Naive thymus-derived CD4-positive, alpha-beta T cell (primary cell): ENCODE results near the gene POLR1G. TPM values are rescaled to one million over a fixed set of nuclear protein-coding genes. Genes with fewer than 3 reads are reported as not detected.

Source experiments
- ATAC-seq: fragments of 150-1000 bp; cut with Tn5 transposase; 2 replicates; pipeline ENCODE4 v1.10.0; 2021; ENCODE audit warnings: mild to moderate bottlenecking, moderate library complexity
- CTCF ChIA-PET: fragments of 350-600 bp; sonication (Branson Sonifier 250); formaldehyde crosslinking; loops from one replicate; lab custom pipeline; 2021; ENCODE audit warnings: antibody characterized with exemption; lab: Charles Lee
- POLR2A ChIA-PET: fragments of 350-600 bp; sonication (Branson Sonifier 250); formaldehyde crosslinking; loops from one replicate; lab custom pipeline; 2021; ENCODE audit warnings: antibody characterized with exemption, inconsistent platforms; lab: Charles Lee
- DNase-seq, 9 donors: peaks; one replicate each; pipeline versions ENCODE4 v3.0.0 to v3.0.0-alpha.2; 2020 to 2022; ENCODE audit warnings: mixed read lengths in 1 of 9
- H3K27ac ChIP-seq: one replicate; pipeline ENCODE4 v1.7.0; 2013; ENCODE audit warnings: mild to moderate bottlenecking, low read depth, low read length, moderate library complexity
- H3K27me3 ChIP-seq, 2 donors: one replicate each; pipeline ENCODE4 v1.7.0; 2013; ENCODE audit warnings: low read length in 2 of 2, mild to moderate bottlenecking in 2 of 2, moderate library complexity in 2 of 2; ENCODE audit not compliant: control insufficient read depth in 2 of 2, insufficient read depth in 2 of 2
- H3K36me3 ChIP-seq, 3 experiments: 1 replicate in 2 of 3; 2 replicates in 1 of 3; pipeline ENCODE4 v1.7.0; 2013; ENCODE audit warnings: low read length in 3 of 3, mild to moderate bottlenecking in 3 of 3, moderate library complexity in 1 of 3; ENCODE audit not compliant: insufficient read depth in 3 of 3, control insufficient read depth in 2 of 3
- H3K4me1 ChIP-seq, 2 donors: one replicate each; pipeline ENCODE4 v1.7.0; 2013; ENCODE audit warnings: low read length in 2 of 2, mild to moderate bottlenecking in 2 of 2, moderate library complexity in 1 of 2; ENCODE audit not compliant: control insufficient read depth in 2 of 2, insufficient read depth in 2 of 2
- H3K4me3 ChIP-seq: 2 replicates; pipeline ENCODE4 v1.7.0; 2013; ENCODE audit warnings: mild to moderate bottlenecking, low read length
- H3K9me3 ChIP-seq, 3 experiments: 1 replicate in 2 of 3; 2 replicates in 1 of 3; pipeline ENCODE4 v1.7.0; 2013; ENCODE audit warnings: low read length in 3 of 3; ENCODE audit not compliant: control insufficient read depth in 2 of 3
- H3K27ac Mint-ChIP-seq, 9 donors: one replicate each; pipeline ENCODE4 v1.8.0; 2020 to 2022; ENCODE audit warnings: mixed read lengths in 9 of 9, mild to moderate bottlenecking in 8 of 9, moderate library complexity in 5 of 9, inconsistent platforms in 2 of 9
- H3K27me3 Mint-ChIP-seq, 5 donors: one replicate each; pipeline ENCODE4 v1.8.0; 2021 to 2022; ENCODE audit warnings: mixed read lengths in 5 of 5, mild to moderate bottlenecking in 1 of 5
- H3K36me3 Mint-ChIP-seq, 5 donors: one replicate each; pipeline ENCODE4 v1.8.0; 2020 to 2022; ENCODE audit warnings: mixed read lengths in 5 of 5, mild to moderate bottlenecking in 3 of 5, inconsistent platforms in 1 of 5
- H3K4me1 Mint-ChIP-seq, 7 donors: one replicate each; pipeline ENCODE4 v1.8.0; 2020 to 2022; ENCODE audit warnings: mixed read lengths in 7 of 7, mild to moderate bottlenecking in 3 of 7, inconsistent platforms in 1 of 7
- H3K4me3 Mint-ChIP-seq, 10 donors: one replicate each; pipeline ENCODE4 v1.8.0; 2020 to 2022; ENCODE audit warnings: mild to moderate bottlenecking in 10 of 10, mixed read lengths in 10 of 10, moderate library complexity in 6 of 10, inconsistent platforms in 2 of 10
- H3K9me3 Mint-ChIP-seq, 11 donors: one replicate each; pipeline ENCODE4 v1.8.0; 2020 to 2022; ENCODE audit warnings: mixed read lengths in 11 of 11, mild to moderate bottlenecking in 4 of 11, inconsistent platforms in 1 of 11, moderate library complexity in 1 of 11
- intact Hi-C, 2 donors: fragments of 100-400 bp; cut with micrococcal nuclease; formaldehyde crosslinking; loops; one replicate each; pipeline ENCODE4 v1.15.1; 2023
- polyA plus RNA-seq, 2 donors: library from polyadenylated mRNA; unstranded; fragments of 300-500 nt; fragmentation: Illumina TruSeq; gene quantifications; one replicate each; pipeline ENCODE4 v1.2.3, GENCODE V29; 2021
- total RNA-seq, 6 experiments: library from RNA in 5 of 6; stranded (reverse) in 5 of 6; gene quantifications; 1 replicate in 5 of 6; 2 replicates in 1 of 6; pipeline ENCODE4 v1.2.3 and lab custom pipeline; 2021 to 2026

The POLR1G gene
- total and polyA plus RNA-seq, 7 experiments from 2014 or later = 0.45 to 8.2 (median 4.8) TPM

DNA sequence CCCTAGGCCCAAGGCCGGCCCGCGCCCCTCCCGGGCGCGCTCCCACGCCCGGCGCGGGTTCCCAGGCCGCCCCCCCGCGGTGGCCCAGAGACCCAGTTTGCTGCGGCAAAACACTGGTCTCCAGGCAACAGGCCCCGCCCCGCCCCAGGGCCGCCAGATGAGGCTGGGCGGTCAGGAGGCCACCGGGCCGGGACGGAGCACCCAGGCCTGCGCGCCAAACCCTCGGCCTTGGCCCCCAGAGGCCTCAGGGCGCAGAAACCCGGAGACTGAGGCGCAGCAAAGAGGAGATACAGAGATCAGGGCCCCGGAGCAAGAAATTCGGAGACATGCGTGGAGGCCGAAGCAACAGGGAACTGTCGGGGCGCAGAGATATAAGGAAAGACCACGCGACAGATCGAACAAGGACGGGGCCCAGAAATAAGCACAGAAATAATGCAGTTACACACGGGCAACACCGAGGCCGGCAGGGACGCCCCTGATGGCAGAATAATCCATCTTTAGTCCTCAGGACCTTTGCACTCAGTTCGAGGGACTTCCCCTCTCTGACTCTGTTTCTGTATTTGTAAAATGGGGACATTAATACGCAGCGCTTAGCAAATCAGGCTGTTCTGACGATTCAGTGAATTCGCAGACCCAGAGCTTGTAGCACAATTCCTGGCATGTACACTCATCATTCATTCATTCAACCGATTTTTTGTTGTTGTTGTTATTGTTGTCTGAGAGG, 38.0 kb downstream of the POLR1G start:
- Histone ChIP-seq H3K9me3 (no peaks in the 10 kb centered on the region), H3K36me3 (no peaks in the 10 kb centered on the region), H3K4me1 (peaks cover 21 to 32% of the 10 kb centered on the region in 2 donors), H3K27me3 (no peaks in the 10 kb centered on the region), H3K27ac (peak overlapping the region; percentile 63), H3K4me3 (peak overlapping the region; percentile 32)
- POLR2A ChIA-PET = interaction anchor here (0.8 to 1.8 kb wide), 3 partner anchors 23 to 197 kb away, joined by 3 to 6 read pairs (median 3); partner anchors contain the start of gene FOSB
- H3K4me3 Mint-ChIP-seq = peak overlapping the region; percentile 43 to 93 (median 75)
- H3K9me3 Mint-ChIP-seq = peaks cover 0 to 3% (median 0%) of the 10 kb centered on the region in 11 donors
- H3K27ac Mint-ChIP-seq = peak overlapping the region; percentile 3 to 91 (median 84)
- ATAC-seq (peak; percentile 68), DNase-seq (peak; percentile 65 to 88 (median 75))
- peaks cover 0 to 2% (median 0%) of the 10 kb centered on the region in 5 donors for H3K27me3 Mint-ChIP-seq
- H3K4me1 Mint-ChIP-seq = peaks cover 33 to 67% (median 55%) of the 10 kb centered on the region in 7 donors
- CTCF ChIA-PET = interaction anchor here (1.7 to 4.4 kb wide), 2 partner anchors 32 to 35 kb away, joined by 8 to 33 read pairs; no protein-coding TSS in a partner anchor
- no peaks in the 10 kb centered on the region for H3K36me3 Mint-ChIP-seq
- intact Hi-C loops = loop anchor here (1.0 to 5.0 kb wide), 2 partner anchors 23 to 248 kb away; partner anchors contain the start of genes FOSB (in 1 of the 2), QPCTL (in 1 of the 2) and SNRPD2 (in 1 of the 2)

DNA sequence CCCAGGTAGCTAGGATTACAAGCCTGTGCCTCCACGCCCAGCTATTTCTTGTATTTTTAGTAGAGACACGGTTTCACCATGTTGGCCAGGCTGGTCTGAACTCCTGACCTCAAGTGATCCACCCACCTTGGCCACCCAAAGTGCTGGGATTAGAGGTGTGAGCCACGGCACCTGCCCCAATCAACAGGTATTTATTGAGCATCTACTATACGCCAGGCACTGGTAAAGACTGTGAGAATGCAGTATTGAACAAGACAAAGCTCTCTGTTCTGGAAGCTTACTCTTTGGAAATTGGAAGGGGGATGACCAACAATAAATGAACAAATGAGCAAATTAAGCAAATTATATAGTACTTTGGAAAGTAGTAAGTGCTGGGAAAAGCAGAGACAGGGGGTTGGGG, 38.7 kb downstream of the POLR1G start:
- Histone ChIP-seq H3K27ac (no peak overlapping the region), H3K36me3 (no peaks in the 10 kb centered on the region), H3K4me3 (no peak overlapping the region), H3K9me3 (no peaks in the 10 kb centered on the region), H3K4me1 (peaks cover 26 to 34% of the 10 kb centered on the region in 2 donors), H3K27me3 (no peaks in the 10 kb centered on the region)
- no peak for DNase-seq
- POLR2A ChIA-PET = interaction anchor here (0.8 to 1.8 kb wide), 3 partner anchors 23 to 197 kb away, joined by 3 to 6 read pairs (median 3); partner anchors contain the start of gene FOSB
- peaks cover 35 to 70% (median 59%) of the 10 kb centered on the region in 7 donors for H3K4me1 Mint-ChIP-seq
- no peaks in the 10 kb centered on the region for H3K36me3 Mint-ChIP-seq
- peak overlapping the region; percentile 3 to 91 (median 71) for H3K27ac Mint-ChIP-seq
- no peak for ATAC-seq
- peaks cover 0 to 2% (median 0%) of the 10 kb centered on the region in 5 donors for H3K27me3 Mint-ChIP-seq
- CTCF ChIA-PET = interaction anchor here (0.6 to 4.4 kb wide), 5 partner anchors 24 to 198 kb away, joined by 3 to 33 read pairs (median 6); no protein-coding TSS in a partner anchor
- H3K9me3 Mint-ChIP-seq = peaks cover 0 to 3% (median 0%) of the 10 kb centered on the region in 11 donors
- intact Hi-C loops = no loop called here
- H3K4me3 Mint-ChIP-seq = peak overlapping the region in 8 of 10 donors; percentile 21 to 93 (median 75)

DNA sequence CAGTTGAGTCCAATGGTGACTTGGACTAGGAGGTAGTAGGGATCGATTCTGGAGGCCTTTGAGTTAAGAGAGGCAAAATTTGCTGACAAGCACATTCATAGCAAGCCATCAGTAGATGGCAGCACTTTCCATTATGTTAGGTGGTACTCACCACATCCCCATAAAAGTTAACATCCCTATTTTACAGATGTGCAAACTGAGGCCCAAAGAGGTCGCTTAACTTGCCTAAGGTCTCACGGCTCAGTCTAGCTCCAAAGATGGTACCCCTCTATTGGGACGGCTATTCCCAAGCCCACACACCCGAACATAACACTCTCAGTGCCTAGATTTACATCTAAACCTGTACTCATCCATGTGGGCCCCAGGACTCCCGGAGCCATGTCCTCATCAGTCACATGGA, 39.9 kb downstream of the POLR1G start:
- ChIA-PET POLR2A (interaction anchor here (1.8 kb wide), 1 partner anchor 32 kb away, joined by 6 read pairs; no protein-coding TSS in a partner anchor), CTCF (interaction anchor here (0.8 to 4.4 kb wide), 5 partner anchors 23 to 196 kb away, joined by 3 to 33 read pairs (median 6); no protein-coding TSS in a partner anchor)
- Mint-ChIP-seq H3K27me3 (peaks cover 0 to 5% (median 0%) of the 10 kb centered on the region in 5 donors), H3K36me3 (no peaks in the 10 kb centered on the region), H3K27ac (peak overlapping the region in 6 of 9 donors; percentile 44 to 89 (median 64)), H3K4me1 (peaks cover 29 to 67% (median 56%) of the 10 kb centered on the region in 7 donors), H3K9me3 (peaks cover 0 to 9% (median 0%) of the 10 kb centered on the region in 11 donors), H3K4me3 (peak overlapping the region in 4 of 10 donors; percentile 21 to 56 (median 31))
- intact Hi-C loops = loop anchor here in 1 of 2 donors (1.0 kb wide), 1 partner anchor 32 kb away; no protein-coding TSS in a partner anchor
- H3K27me3 ChIP-seq = no peaks in the 10 kb centered on the region
- ATAC-seq = no peak
- no peak overlapping the region for H3K27ac ChIP-seq
- DNase-seq = no peak
- no peaks in the 10 kb centered on the region for H3K36me3 ChIP-seq
- H3K9me3 ChIP-seq = no peaks in the 10 kb centered on the region
- H3K4me1 ChIP-seq = peaks cover 29 to 34% of the 10 kb centered on the region in 2 donors
- H3K4me3 ChIP-seq = no peak overlapping the region

DNA sequence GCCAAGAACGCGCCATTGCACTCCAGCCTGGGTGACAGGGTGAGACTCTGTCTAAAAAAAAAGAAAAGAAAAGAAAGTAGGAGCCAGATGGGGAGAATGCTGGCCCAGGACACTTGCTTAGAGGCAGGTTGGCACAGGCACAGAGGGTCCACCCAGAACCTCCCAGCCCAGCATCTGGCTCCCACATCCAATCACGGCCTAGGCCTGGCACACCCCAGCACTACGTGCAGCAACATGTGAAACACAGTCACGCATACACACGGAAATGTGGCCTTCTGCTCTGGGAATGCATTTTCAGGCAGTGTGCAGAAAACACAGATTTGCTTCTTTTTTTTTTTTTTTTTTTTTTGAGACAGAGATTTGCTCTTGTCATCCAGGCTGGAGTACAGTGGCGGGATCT, 40.5 kb downstream of the POLR1G start:
- Mint-ChIP-seq H3K9me3 (peaks cover 0 to 11% (median 0%) of the 10 kb centered on the region in 11 donors), H3K27ac (no peak overlapping the region)
- intact Hi-C loops = loop anchor here in 1 of 2 donors (1.0 kb wide), 1 partner anchor 31 kb away; no protein-coding TSS in a partner anchor

DNA sequence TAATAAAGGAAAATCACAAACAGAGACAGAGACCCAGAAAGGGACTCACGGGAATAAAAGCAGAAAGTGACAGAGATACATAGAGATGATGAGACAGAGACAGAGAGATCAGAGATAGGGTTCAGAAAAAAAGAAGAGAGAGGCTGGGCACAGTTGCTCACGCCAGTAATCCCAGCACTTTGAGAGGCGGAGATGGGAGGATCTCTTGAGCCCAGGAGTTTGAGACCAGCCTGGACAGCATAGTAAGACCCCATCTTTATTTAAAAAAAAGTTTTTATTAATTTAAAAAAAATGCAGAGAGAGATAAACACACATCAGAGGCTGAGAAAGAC, 41.9 kb downstream of the POLR1G start:
- Mint-ChIP-seq H3K4me1 (peaks cover 31 to 67% (median 56%) of the 10 kb centered on the region in 7 donors), H3K9me3 (peaks cover 0 to 11% (median 0%) of the 10 kb centered on the region in 11 donors), H3K36me3 (no peaks in the 10 kb centered on the region), H3K27me3 (peaks cover 0 to 7% (median 0%) of the 10 kb centered on the region in 5 donors), H3K27ac (peak overlapping the region in 8 of 9 donors; percentile 6 to 100 (median 72)), H3K4me3 (peak overlapping the region in 5 of 10 donors; percentile 3 to 59 (median 25))
- Histone ChIP-seq H3K27ac (no peak overlapping the region), H3K36me3 (no peaks in the 10 kb centered on the region), H3K4me1 (peaks cover 25 to 39% of the 10 kb centered on the region in 2 donors), H3K27me3 (no peaks in the 10 kb centered on the region), H3K4me3 (no peak overlapping the region), H3K9me3 (no peaks in the 10 kb centered on the region)
- POLR2A ChIA-PET = interaction anchor here (1.0 to 3.0 kb wide), 4 partner anchors 20 to 32 kb away, joined by 3 to 14 read pairs (median 4); partner anchors contain the start of gene FOSB
- ATAC-seq (no peak), DNase-seq (no peak)
- CTCF ChIA-PET = interaction anchor here (1.0 to 4.4 kb wide), 2 partner anchors 9 to 31 kb away, joined by 4 to 33 read pairs; no protein-coding TSS in a partner anchor
- intact Hi-C loops = no loop called here

More for the DNA sequence above, 40.5 kb downstream of the POLR1G start:
- Histone ChIP-seq H3K9me3 (no peaks in the 10 kb centered on the region), H3K27ac (no peak overlapping the region), H3K36me3 (no peaks in the 10 kb centered on the region), H3K4me3 (no peak overlapping the region), H3K27me3 (no peaks in the 10 kb centered on the region), H3K4me1 (peaks cover 35 to 40% of the 10 kb centered on the region in 2 donors)
- ChIA-PET CTCF (interaction anchor here (0.8 to 4.4 kb wide), 2 partner anchors 33 to 39 kb away, joined by 4 to 33 read pairs; no protein-coding TSS in a partner anchor), POLR2A (no interaction called here)
- H3K4me1 Mint-ChIP-seq = peaks cover 36 to 73% (median 62%) of the 10 kb centered on the region in 7 donors
- DNase-seq = no peak
- H3K27me3 Mint-ChIP-seq = peaks cover 0 to 7% (median 0%) of the 10 kb centered on the region in 5 donors
- H3K4me3 Mint-ChIP-seq = no peak overlapping the region
- H3K36me3 Mint-ChIP-seq = no peaks in the 10 kb centered on the region
- no peak for ATAC-seq

DNA sequence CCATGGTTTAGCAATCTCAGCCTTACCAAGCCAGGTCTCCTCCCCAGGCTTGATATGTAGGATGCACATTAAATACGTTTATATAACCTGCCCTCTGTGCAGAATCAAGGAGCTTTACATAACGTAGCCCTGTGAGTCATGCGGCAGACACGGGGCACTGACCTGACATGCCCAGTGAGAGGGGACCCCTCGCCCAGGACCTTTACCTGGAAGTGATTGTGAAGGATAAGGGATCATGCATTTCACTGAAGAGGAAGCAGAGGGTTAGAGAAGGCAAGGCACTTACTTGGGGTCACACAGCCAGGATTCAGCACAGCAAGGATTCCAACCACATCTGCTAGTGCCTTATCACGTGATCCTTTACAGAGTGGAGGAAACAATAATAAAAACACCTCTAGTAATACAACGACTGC, 42.4 kb downstream of the POLR1G start:
- intact Hi-C loops = no loop called here
- Histone ChIP-seq H3K27me3 (no peaks in the 10 kb centered on the region), H3K4me3 (no peak overlapping the region), H3K9me3 (no peaks in the 10 kb centered on the region), H3K36me3 (no peaks in the 10 kb centered on the region), H3K4me1 (peaks cover 20 to 39% of the 10 kb centered on the region in 2 donors), H3K27ac (no peak overlapping the region)
- Mint-ChIP-seq H3K4me1 (peaks cover 31 to 66% (median 51%) of the 10 kb centered on the region in 7 donors), H3K27ac (peak overlapping the region in 8 of 9 donors; percentile 52 to 100 (median 80)), H3K27me3 (peaks cover 0 to 10% (median 0%) of the 10 kb centered on the region in 5 donors), H3K36me3 (no peaks in the 10 kb centered on the region), H3K9me3 (peaks cover 0 to 11% (median 0%) of the 10 kb centered on the region in 11 donors), H3K4me3 (peak overlapping the region in 9 of 10 donors; percentile 34 to 93 (median 56))
- DNase-seq (no peak), ATAC-seq (no peak)
- ChIA-PET POLR2A (interaction anchor here (1.0 to 3.0 kb wide), 4 partner anchors 10 to 31 kb away, joined by 3 to 14 read pairs (median 4); partner anchors contain the start of gene FOSB), CTCF (interaction anchor here (0.7 to 1.7 kb wide), 3 partner anchors 10 to 37 kb away, joined by 3 to 11 read pairs (median 3); no protein-coding TSS in a partner anchor)
